ENCODE results near the gene C11orf65.
"Not testable (repeated sequence)": the region's sequence is repeated elsewhere in the genome, so short reads cannot be mapped to it uniquely, and the experiment has no call there.

The C11orf65 gene

DNA sequence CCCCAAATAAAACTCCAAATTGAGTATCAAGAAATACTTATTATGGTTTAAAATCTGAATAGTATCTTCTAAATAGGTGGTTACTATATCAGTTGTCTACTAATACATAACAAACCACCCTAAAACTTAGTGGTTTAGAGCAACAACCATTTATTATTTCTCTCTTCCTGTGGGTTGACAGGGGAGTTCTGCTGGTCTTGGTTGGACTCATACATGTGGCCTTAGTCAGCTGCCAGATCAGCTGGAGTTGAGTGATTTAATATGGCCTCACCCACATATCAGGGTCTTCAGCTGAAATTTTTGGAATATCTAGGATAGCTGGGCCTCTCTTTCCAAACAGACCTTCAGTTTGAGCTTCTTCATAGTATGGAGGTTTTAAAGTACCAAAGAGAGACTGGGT, 34.5 kb downstream of the C11orf65 start:
- no peak for TF ChIP-seq ZNF274 (IDR thresholded peaks at IDR 0.05; ENCODE audit: low read depth, low read length)
- H3K4me3 ChIP-seq (ENCODE audit: low read length), result no peak overlapping the region

GRCh38 chr11:108431997-108432396, 35.3 kb downstream of the C11orf65 start:
- no peak for TF ChIP-seq ZNF274 (IDR thresholded peaks at IDR 0.05; ENCODE audit: low read depth, low read length)
- no peak overlapping the region for H3K4me3 ChIP-seq (ENCODE audit: low read length)

GRCh38 chr11:108431370-108431769, 36.0 kb downstream of the C11orf65 start:
- TF ChIP-seq ZNF274 (IDR thresholded peaks at IDR 0.05; ENCODE audit: low read depth, low read length), result no peak
- no peak overlapping the region for H3K4me3 ChIP-seq (ENCODE audit: low read length)

DNA sequence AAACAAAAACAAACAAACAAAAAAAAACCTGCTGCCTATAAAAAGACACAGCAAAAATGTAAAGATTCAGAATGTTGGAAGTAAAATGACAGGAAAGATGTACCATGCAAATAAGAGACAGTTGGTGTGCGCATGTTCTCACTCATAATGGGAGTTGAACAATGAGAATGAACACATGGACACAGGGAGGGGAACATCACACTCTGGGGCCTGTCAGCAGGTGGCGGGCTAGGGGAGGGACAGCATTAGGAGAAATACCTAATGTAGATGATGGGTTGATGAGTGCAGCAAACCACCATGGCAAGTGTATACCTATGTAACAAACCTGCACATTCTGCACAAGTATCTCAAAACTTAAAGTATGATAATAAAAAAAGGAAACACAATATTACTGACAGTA, 49.8 kb downstream of the C11orf65 start:
- not testable (repeated sequence) for H3K4me3 ChIP-seq (ENCODE audit: low read length)

DNA sequence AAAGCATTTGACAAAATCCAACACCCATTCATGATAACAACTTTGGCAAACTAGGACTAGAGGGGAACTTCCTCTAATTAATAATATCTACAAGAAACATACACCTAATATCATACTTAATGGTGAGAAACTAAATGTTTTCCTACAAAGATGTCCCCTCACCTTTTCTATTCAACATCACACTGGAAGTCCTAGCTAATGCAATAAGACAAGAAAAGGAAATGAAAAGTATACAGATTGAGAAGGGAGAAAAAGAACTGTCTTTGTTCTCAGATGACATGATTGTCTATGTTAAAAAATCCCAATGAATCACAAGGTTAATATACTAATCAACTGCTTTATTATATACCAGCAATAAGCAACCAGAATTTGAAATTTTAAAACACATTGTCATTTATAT, 52.4 kb downstream of the C11orf65 start:
- no peak overlapping the region for H3K4me3 ChIP-seq (ENCODE audit: low read length)
- TF ChIP-seq ZNF274 (IDR thresholded peaks at IDR 0.05; ENCODE audit: low read depth, low read length), result no peak

- no peak for TF ChIP-seq ZNF274 (IDR thresholded peaks at IDR 0.05; ENCODE audit: low read depth, low read length)
- H3K4me3 ChIP-seq (ENCODE audit: low read length), result no peak overlapping the region
These were observed 61.6 kb downstream of the C11orf65 start for GRCh38 chr11:108405706-108406105.

DNA sequence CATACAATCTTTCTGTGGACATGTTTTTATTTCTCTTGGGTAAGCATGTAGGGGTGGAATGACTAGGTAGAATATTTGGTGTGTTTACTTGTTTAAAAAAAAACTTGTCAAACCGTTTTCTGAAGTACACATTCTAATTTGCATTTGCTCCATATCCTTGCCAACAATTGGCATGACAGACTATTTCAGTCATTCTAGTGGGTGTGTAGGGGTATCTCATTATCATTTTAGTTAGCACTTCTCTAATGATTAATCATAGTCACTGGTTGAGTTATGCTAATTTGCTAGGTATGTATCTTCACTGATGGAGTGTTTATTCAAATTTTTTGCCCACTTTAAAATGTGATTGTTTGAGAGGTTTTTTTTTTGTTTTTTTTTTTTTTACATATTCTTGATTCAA, 64.3 kb downstream of the C11orf65 start:
- no peak overlapping the region for H3K4me3 ChIP-seq (ENCODE audit: low read length)
- TF ChIP-seq ZNF274 (IDR thresholded peaks at IDR 0.05; ENCODE audit: low read depth, low read length), result no peak

- no peak overlapping the region for H3K4me3 ChIP-seq (ENCODE audit: low read length)
- TF ChIP-seq ZNF274 (IDR thresholded peaks at IDR 0.05; ENCODE audit: low read depth, low read length), result no peak
These were observed 65.1 kb downstream of the C11orf65 start for GRCh38 chr11:108402241-108402640.

- no peak overlapping the region for H3K4me3 ChIP-seq (ENCODE audit: low read length)
- TF ChIP-seq ZNF274 (IDR thresholded peaks at IDR 0.05; ENCODE audit: low read depth, low read length), result no peak
These were observed 68.9 kb downstream of the C11orf65 start for GRCh38 chr11:108398439-108398838.

- not testable (repeated sequence) for H3K4me3 ChIP-seq (ENCODE audit: low read length)
These were observed 70.7 kb downstream of the C11orf65 start for GRCh38 chr11:108396672-108397071.

GRCh38 chr11:108394744-108395284, 72.5 kb downstream of the C11orf65 start:
- no peak for TF ChIP-seq ZNF274 (IDR thresholded peaks at IDR 0.05; ENCODE audit: low read depth, low read length)

DNA sequence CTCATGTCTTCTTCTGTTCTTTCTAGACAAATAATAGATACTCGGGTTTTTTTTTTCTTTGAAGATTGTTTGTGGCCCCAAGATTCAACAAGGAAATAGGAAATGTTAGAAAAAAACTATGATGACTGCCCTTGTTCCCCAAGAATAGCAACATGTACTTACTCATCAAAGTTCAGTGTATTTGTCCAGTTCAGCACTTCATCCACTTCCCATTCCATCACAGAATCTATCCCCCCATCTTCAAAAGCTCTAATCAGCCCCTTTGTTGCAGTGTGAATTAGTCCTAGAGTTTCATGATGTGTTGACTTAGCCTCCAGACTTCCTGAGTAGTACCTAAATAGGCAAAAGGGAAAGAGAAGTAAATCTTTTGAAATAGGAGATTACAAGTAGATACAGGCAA, 74.3 kb downstream of the C11orf65 start:
- TF ChIP-seq ZNF274 (IDR thresholded peaks at IDR 0.05; ENCODE audit: low read depth, low read length), result no peak
- no peak overlapping the region for H3K4me3 ChIP-seq (ENCODE audit: low read length)

More at GRCh38 chr11:108394744-108395284, 72.5 kb downstream of the C11orf65 start:
- no peak overlapping the region for H3K4me3 ChIP-seq (ENCODE audit: low read length)

- no peak overlapping the region for H3K4me3 ChIP-seq (ENCODE audit: low read length)
- no peak for TF ChIP-seq ZNF274 (IDR thresholded peaks at IDR 0.05; ENCODE audit: low read depth, low read length)
These were observed 75.0 kb downstream of the C11orf65 start for GRCh38 chr11:108392353-108392752.

DNA sequence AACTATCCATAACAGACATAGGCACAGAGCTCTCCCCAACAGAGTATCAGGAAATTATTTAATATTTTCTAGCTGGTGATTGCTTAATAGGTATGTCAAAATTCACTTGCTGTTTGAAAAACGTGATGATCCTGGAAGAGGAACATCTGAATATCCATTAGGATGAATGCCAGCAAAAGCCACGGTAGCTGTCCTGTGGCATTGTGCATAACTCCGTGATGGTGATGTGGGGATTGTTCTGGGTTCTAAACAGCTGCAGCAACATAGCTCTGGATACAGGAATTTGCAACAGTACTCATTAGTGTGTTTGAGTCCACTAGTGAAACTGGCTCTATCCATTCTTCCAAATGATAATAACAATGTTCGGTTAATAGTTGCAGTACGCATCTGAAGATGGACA, 78.8 kb downstream of the C11orf65 start:
- H3K4me3 ChIP-seq (ENCODE audit: low read length), result no peak overlapping the region
- no peak for TF ChIP-seq ZNF274 (IDR thresholded peaks at IDR 0.05; ENCODE audit: low read depth, low read length)

- H3K4me3 ChIP-seq (ENCODE audit: low read length), result not testable (repeated sequence)
These were observed 93.8 kb downstream of the C11orf65 start for GRCh38 chr11:108373505-108373904.

DNA sequence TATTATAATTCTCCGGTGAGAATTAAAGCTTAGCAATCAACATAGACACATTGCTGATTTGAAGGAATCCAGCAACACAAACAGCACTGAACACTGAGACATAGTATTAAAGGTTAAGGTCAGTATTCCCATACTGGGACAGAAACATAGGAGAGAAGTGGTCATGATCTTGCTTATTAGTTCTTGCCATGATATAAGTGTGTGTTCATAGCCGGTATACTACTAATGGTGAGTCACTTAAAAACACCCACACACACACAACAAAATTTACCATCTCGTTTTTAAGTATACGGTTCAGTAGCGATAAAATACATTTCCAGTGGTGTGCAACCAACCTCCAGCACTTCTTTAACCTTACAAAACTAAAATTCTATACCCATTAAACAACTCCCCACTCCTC, 96.3 kb downstream of the C11orf65 start:
- no peak overlapping the region for H3K4me3 ChIP-seq (ENCODE audit: low read length)
- no peak for TF ChIP-seq ZNF274 (IDR thresholded peaks at IDR 0.05; ENCODE audit: low read depth, low read length)
